Activated T-cell treated with anti-CD3 and anti-CD28 coated beads, Interleukin-2, amount 50 U/mL, for 48 hours (primary cell): Measurements from ENCODE around the gene C1orf21.
A peak's percentile ranks its signal among the peaks of the same experiment; 100 is the strongest.

Source experiments
- DNase-seq, 2 experiments: peaks; one replicate each; pipeline ENCODE4 v3.0.0-alpha.2; 2020

C1orf21 gene

DNA sequence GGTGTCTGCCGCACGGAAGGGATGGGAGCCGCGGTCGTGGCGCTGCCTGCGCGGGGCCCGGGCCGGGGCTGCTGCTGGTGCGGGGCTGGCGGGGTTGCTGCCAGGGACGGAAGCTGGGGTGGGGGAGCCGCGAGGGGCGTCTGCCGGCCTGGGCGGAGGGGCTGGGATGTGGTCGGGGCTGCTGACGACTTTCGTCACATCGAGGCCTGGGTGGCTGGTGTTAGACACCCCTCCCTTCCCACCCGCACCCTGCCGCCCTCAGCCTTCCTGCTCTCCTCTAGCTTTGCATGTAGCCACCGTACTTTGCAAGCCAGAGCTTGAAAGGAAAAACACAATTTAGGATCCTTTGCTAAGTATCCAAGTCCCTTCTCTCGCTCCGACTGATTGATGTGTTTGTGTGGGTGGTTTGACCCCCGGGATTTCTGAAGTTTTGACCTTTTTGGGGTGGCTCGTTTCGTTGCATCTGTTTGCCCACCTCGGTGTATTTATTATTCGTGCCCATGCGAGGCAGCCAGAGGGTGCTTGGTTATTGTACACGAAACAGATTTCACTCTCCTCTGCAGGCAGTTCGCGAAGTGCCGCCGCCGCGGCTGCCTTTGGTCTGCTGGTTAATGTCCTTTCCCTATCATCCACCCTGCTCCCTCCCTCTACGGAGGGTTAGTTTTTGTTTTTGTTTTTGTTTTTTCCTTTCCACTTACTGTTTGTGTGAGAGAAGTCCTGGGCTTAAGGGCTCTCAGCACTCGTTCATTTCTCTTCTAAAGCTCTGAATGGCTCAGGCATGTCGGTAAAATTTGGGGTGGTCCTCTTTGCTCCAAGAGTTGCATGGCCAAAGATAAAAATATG lies 868 bp downstream of the C1orf21 start:
- peak; percentile 38 to 43 for DNase-seq

DNA sequence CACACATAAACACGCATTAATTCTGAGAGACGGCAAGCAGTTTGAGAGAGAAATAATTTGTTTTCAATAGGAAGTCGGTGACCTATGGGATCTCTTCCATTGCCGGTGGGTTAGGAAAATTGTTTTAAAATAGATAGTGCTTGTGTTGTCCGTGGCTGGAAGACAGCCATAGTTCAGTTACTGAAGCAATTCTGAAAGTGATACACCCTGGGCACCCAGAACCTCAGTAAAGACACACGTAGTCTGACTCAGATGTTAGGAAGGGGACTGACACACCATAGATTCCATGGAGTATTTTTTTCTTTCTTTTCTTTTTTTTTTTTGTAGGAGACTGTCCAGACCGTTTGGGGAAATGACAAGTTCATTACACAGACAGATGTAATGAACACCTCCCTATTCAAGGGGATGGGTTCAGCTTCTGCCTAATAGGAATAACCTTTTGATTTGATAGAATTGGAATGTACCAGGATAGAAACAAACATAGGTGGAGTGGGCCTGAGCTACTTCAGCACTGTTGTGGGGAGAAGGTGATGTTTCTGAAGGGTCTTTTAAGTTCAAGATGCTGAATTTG lies 1.6 kb downstream of the C1orf21 start:
- no peak for DNase-seq

DNA sequence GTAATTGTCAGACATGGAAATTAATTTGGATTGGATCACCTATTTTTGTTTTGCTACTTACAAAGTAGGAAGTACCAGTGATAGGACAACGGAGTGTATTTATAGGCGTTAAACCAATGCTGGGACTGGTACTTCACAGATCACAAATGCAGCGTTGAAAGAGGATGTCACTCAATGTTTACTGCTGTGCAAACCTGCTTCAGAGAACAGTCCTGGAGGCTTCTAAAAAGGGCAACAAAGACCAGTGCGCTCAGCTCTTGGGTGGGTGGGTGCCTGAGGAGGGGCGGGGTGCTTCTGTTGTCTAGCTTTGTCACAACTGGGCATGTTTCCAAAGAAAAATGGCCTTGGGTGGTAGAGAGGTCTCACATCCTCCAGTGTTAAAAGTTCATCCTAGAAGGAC lies 2.1 kb downstream of the C1orf21 start:
- no peak for DNase-seq

DNA sequence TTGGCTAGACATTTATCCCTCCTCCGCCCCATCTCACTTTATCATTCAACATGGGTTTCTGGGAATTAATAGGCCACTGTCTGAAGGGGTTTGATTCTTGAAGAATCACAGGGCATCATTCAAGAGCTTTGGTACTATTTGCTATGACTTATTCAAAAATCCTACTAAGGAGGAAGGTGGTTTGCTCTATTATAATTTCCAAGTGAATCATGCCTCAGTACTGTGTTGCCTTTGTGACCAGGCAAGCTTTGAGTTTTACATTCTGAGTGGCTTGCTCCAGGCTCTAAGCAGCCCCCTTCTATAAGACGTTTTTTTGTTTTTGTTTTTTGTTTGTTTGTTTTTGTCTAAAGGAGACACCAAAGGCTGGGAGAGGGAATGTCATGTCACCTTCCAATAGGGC lies 2.6 kb downstream of the C1orf21 start:
- DNase-seq = no peak

DNA sequence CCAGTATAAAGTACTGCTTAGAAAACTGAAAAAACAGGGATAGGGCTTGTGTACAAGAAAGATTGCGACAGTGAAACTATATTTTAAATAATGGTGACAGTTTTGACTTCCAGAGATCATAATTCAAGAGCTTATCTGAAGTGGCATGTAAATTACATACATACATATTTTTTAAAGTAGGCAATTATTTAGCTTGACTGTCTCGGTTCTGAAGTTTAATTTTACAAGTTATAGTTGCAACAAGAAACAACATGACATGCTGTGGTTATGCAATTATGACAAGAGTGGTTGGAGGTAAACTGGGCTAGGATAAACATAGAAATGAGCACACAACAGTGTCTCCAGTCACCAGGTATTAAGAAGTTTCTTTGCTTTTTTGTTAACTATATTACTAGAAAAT lies 4.1 kb downstream of the C1orf21 start:
- no peak for DNase-seq

DNA sequence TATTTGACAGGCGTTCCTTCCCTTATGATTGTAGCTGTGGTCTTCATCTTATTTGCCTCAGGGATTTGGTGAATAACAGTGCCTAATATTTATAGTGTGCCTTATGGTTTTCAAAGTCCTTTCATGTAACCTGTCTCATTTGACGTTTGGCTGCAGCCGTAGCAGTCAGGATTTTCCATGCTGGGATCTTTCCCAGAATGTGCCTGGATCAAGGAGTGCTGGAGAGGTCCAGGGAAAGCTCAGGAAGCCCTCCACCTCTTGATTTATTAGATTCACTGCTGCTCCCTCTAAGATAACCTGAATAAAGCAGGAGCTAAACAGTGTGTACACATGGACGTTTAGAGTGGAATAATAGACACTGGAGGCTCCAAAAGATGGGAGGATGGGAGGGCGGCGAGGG lies 5.2 kb downstream of the C1orf21 start:
- DNase-seq = no peak

DNA sequence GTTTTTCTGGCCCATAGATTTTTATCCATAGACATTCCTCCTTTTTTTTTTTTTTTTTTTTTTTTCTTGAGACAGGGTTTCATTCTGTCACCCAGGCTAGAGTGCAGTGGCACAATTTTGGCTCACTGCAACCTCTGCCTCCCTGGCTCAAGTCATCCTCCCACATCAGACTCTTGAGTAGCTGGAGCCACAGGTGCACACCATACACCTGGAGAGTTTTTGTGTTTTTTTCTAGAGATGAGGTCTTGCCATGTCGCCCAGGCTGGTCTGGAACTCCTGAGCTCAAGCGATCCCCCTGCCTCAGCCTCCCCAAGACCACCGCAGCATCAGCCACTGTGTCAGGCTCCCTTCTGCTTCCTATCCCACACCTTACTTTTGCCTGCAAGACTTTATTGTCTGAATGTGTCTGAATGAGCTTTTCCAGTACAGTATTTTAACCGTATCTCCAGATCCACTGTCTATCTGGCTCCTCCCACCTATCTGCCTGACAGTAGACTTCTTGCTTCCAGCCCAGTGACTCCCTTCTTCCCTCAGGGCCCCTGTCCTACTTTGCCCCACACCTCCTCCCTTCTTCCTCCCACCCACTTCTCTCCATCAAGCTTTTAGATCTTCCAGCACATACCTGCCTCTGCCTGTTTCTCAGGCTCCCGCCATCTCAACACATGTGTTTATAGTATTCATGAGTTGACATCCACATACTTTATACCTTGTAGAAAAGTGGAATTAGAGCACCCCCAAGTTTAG lies 6.1 kb downstream of the C1orf21 start:
- DNase-seq = no peak

DNA sequence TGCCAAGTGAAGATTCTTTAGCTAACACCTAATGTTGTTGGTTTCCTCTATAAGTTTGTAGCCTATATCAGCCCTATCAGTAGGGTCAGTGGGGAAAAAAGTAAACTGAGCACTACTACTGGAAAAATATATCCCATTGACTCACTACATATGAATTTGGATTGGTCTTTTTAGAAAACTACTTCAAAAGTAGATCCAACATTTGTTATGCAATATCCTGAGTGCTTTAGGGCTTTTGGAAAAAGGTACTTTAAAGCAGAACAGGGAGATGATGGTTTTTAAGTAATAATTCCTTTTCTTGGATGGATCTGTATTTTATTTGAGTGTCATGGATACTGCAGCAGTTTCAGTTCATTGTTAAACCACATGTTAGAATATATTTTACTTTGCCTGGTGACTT lies 7.1 kb downstream of the C1orf21 start:
- no peak for DNase-seq

DNA sequence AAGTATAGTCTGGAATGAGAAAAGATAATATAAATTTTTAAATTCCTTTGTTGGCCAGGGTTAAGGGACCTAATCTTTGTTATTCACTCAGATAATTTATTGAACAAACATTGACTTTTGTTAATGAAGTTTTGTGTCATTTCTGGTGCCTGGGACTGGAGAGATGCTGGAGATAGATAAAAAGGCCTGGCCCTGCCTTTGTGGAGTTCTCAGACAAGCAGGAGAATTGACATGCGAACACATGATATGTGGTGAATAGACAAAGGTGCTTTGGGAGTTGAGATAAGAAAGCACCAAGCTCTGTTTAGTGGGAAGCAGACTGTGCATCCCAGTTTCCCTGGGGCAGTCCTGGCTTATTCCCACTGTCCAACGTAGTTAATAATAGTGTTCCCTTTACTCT lies 8.5 kb downstream of the C1orf21 start:
- no peak for DNase-seq

DNA sequence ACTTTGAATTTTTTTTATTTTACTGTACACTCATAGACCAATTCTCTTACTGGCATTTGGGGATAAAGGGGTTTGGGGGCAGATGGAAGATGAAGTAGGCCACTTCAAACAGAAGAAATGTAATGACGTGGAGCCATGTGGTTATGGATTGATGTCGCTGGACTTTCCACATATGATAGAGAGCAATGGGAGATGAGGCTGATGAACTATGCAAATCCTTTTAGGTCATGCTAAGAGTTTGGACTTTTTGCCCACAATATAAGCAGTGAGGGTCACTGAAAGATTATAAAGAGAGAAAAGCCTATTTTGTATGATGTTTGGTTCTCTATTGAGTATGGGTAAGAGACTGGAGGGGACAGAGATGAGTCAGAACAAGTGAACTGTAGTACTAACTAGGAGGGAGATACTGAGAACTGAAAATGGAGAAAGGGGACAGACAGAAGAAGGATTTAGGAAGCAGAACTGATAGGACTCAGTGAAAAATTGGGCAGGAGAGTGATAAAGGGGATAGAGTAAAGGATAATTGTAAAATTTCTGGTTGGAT lies 9.2 kb downstream of the C1orf21 start:
- no peak for DNase-seq

DNA sequence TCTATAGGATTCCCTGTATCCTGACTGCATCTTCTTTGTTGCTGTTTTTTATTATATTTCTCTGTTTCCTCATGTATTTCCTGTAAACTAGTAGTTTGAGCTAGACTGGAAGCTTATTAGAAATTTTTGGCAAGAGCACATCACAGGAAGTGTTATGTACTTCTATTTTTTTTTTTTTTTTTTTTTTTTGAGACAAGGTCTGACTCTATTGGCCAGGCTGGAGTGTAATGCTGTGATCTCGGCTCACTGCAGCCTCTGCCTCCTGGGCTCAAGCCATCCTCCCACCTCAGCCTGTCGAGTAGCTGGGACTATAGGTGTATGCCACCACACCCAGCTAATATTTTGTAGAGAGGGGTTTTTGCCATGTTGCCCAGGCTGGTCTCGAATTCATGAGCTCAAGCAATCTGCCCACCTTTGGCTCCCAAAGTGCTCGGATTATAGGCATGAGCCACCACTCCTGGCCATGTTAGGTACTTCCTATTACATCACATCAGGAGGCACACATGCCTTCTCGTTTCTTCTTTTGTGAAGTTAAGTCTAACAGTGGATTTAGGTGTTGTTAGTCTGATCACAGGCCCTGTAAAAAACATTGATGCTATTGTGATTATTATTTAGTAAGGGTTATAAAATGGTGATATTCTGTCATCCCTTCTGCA lies 12.5 kb downstream of the C1orf21 start:
- no peak for DNase-seq

DNA sequence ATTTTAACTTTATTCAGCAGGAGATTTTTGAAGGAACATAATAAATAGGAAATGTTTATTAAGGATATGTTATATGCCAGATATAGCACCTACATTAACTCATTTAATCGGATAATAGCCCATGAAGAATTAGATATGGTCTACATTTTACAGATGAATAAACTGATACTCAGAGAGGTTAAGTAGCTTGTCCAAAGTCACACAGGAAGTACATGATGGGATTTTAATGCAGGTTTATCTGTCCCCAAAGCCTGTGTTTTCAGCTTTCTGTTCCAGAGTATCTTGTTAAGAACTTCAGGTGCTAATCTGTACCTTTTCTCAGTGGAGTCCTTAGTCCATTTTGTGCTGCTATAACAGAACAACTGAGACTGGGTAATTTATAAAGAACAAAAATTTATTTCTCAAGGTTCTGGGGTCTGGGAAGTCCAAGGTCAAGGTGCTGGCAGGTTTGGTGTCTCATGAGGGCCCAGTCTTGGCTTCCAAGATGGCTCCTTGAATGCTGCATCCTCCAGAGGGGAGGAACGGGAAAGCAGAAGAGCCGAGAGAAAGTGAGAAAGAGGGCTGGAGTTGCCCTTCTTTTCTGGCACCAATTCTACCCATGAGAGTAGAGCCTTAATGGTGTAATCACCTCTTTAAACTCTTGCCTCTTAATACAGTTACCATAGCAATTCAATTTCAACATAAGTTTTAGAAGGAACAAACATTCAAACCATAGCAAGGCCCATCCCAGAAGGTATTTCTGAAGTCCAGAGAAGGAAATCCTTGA lies 17.3 kb downstream of the C1orf21 start:
- no peak for DNase-seq

DNA sequence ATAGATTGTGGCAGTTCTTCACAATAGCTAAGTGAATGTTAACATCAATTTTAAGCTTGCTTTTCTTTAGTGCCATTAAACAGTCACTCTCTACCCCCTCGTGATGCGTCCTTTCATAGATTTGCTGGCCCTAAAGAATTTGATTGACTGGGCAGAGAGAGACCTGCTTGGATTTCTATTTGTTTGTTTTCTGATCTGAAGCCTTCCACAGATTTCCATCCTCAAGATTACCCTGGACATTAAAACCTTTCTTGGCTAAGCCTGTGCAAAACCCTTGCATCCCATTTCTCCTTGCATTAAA lies 17.8 kb downstream of the C1orf21 start:
- DNase-seq = no peak

DNA sequence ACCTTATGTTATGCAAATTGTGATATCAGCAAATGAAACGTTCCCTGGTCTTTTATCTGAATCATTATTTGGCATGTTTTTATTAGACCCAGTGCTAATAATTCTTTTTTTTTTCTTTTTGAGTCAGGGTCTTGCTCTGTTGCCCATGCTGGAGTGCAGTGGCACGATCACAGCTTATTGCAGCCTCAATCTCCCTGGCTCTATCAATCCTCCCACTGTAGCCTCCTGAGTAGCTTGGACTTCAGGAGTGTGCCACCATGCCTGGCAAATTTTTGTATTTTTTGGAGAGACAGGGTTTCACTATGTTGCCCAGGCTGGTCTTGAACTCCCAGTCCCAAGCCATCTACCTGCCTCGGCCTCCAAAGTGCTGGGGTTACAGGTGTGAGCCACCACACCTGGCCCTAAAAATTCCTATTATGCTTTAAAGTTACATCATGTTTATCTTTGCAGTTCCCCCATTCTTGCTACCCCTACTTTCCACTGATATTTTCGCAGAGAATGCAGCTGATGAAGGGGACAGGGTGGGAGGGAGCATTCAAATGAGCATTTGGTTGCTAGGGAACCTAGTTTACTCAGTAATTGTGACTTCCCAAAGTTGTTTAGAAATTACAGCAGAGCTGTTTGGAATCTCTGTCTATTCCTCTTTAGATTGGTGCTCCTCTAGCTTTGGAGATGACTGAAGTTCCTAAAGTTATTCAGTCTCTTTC lies 18.4 kb downstream of the C1orf21 start:
- no peak for DNase-seq

DNA sequence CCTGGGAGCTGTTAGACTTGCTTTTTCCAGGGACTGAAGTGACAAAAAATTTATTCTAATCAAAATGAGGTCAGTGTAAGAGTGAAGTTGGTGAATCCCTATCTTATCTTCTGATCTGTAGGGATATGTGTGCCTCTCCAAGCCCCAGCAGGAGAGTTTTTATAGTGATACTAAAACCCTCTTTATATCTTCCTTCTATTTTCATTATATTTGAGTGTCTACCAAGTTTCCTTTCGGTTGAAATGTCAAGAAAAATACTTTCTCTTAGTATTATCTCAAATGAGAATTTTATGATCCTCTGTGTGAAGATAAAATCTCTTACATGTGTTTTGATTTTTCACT lies 18.9 kb downstream of the C1orf21 start:
- no peak for DNase-seq

DNA sequence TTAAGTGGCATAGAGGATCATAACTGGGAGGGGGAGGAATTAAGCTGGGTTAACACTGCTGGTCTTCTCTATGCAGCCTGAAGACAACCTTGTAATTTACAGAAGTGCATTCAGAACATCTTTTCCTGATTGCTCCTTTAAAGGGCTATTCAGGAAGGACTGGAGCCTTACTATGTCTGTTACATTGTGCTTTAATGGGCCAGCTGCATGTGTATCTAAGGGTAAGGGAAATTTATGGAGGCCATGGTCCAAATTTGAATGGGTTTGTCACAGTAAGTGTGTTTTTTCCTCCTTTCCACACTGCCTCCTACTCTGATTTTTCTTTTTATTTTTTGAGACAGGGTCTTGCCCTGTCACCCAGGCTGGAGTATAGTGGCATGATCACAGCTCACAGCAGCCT lies 19.6 kb downstream of the C1orf21 start:
- DNase-seq = no peak

DNA sequence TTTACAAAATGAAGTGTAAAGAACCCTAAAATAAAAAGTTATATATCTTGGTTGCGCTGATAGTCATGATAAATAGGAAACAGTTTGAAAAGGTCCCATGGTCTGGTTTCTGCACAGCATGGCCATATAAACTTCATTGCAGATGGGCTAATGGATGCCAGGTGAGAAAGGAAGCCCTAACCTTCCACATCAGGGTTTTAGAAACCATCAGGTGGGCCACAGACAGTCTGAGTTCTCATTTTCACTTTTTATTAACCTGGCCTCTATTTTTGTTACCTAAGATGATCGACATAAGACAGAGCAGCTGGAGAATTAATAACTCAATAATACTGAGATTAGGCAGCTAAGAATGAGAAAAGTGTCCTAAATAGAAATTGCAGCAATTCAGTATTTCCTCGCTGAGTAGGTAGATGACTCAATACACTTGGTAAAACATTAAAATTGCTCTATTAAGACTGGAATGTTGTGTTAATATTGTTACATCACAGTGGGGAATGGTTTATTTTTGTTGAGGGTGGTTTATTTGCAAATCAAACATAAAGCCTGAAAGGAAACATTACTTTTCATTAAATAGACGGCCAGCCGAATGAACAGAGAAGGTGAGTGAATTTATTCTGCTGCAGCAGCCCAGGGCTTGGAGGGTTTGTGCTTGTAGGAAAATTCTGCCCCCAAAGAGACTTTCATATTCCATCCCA lies 21.1 kb downstream of the C1orf21 start:
- no peak for DNase-seq

DNA sequence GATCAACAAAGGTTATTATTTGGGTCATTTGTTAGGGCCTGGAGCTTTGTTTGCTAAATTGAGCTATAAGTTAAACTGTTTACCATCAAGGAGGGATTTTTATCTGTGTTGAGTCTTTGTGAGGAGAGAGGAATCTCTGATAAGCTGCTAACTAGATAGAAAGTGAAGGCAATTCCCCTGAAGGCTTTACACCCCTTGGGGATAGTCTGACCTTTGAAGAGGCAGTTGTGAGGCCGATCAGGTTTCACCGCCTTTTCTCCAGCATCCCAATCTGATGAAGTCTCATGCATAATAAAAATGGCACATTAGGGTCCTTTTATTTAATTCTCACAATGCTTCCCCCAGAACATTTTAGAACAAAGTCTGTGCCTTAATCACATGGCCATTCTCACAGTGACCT lies 21.8 kb downstream of the C1orf21 start:
- DNase-seq = no peak

DNA sequence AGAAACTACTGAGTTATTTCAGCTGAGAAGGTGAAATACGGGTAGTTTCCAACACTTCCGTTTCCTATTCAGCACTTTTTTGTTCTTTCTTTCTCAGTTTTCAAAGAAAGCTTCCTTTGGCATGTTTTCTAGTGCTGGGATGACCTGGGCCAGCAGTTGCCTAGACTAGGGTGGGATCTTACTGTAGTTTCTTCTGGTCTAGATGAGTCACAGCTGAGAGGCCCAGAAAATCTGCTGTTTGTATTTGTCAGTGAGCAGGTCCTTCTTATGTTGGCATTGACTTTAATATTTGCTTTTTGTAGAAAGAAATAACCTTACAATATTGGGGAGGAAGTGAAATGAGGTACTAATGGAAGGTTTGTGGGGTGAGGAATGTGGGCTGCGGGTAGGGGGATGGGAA lies 22.2 kb downstream of the C1orf21 start:
- DNase-seq = no peak

DNA sequence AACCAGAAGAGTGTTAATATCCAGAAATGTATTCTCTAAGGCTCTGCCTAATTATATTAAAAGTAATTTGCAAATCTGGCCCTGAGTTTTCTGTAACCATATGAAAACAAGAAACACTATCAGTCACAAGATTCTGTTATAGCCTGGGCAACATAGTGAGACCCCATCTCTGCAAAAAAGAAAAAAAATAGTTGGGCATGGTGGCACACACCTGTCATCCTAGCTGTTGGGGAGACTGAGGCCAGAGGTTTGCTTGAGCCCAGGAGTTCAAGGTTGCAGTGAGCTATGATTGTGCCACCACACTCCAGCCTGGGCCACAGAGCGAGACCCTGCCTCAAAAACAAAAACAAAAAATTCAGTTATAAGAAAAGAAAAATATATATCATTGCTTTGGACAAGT lies 25.6 kb downstream of the C1orf21 start:
- DNase-seq = no peak

DNA sequence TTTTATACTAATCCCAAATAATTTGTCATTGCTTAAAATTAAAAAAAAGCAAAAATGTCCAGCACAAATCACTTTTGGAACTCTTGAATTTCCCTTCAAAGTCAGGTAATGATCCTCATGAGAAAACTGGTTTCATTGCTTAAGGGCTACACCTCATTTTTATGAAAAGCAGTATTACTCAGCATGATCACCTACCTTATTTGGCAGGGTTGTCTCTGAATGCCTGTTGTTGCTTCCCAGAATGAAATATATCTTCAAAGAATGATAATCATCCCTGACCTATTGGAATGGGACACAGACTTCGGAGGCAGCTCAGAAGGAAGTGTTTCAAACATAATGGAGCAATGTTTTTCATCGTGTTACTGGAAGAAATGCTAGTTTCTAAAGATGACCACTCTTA lies 29.7 kb downstream of the C1orf21 start:
- no peak for DNase-seq

DNA sequence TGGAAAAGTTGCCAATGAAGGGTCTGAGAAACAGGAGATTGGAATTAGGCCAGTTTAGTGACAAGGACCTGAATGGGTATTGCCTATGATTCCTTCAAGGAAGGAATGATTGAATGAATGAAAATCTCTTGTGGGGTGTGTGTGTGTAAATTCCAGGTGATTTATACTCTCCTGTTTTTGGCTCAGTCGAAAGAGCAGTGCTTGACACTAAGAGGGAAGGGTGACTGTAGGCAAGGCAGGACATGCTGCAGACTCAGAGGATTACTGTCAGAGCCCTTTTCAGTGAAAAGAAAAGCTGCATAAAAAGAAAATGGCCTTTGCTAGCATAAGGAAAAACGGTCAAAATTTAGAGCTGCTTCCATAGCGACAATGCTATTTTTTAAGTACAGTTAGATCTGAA lies 30.1 kb downstream of the C1orf21 start:
- DNase-seq = no peak
